ENCODE data around the gene ZNF25. TPM values are rescaled to one million over a fixed set of nuclear protein-coding genes. Genes with fewer than 3 reads are reported as not detected.

ZNF25 gene
- total and polyA plus RNA-seq, 9 donors, result 10.8 to 22.5 (median 17.2) TPM

DNA sequence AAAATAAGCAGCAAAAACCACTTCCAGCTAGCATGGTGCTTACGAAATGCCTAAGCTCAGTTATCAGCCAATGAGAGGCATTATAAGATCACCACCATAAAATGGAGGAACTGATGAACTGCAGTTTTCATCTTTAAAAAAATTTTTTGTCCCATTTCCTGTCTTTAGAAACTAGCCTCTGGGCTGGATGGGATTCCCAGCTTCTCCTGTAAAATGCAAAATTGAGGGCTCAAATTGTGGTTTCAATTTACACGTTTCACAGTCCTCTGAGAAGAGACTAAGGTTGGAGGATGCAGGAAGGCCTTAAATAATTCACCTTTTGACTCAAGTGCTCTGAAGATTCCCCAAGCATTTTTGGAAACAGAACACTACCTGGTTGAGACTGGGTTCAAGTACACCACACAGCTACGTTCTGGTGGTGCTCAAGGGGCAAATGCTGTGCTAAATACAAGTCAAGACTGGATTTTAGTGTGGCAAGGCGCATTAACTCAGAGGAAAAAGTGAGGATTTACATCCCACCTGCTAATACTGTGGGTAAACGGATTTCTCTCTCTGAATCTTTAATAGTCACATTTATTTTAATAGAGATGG lies 951 bp downstream of the ZNF25 start:
- intact Hi-C loops (cut with DNase I), result loop anchor here in 2 of 4 donors (10.0 kb wide), 2 partner anchors 119 to 121 kb away; partner anchors contain the start of genes ZNF248 (in 2 of the 2) and ZNF37A (in 1 of the 2)
- Histone ChIP-seq H3K36me3 (no peaks in the 10 kb centered on the region), H3K4me3 (peak overlapping the region; percentile 86), H3K4me1 (ENCODE audit: insufficient read depth) (no peaks in the 10 kb centered on the region), H3K27me3 (no peaks in the 10 kb centered on the region), H3K27ac (peak overlapping the region; percentile 92 to 95), H3K9me3 (no peaks in the 10 kb centered on the region)
- DNase-seq, result no peak
- 16 to 23% (median 20%) methylated on average over 5 of the region's 5 CpGs for WGBS, 3 donors
- TF ChIP-seq EP300 (IDR thresholded peaks at IDR 0.05) (no peak), POLR2A (IDR thresholded peaks at IDR 0.05) (no peak)
- TF ChIP-seq, protein P1, sequence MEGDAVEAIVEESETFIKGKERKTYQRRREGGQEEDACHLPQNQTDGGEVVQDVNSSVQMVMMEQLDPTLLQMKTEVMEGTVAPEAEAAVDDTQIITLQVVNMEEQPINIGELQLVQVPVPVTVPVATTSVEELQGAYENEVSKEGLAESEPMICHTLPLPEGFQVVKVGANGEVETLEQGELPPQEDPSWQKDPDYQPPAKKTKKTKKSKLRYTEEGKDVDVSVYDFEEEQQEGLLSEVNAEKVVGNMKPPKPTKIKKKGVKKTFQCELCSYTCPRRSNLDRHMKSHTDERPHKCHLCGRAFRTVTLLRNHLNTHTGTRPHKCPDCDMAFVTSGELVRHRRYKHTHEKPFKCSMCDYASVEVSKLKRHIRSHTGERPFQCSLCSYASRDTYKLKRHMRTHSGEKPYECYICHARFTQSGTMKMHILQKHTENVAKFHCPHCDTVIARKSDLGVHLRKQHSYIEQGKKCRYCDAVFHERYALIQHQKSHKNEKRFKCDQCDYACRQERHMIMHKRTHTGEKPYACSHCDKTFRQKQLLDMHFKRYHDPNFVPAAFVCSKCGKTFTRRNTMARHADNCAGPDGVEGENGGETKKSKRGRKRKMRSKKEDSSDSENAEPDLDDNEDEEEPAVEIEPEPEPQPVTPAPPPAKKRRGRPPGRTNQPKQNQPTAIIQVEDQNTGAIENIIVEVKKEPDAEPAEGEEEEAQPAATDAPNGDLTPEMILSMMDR (IDR thresholded peaks at IDR 0.05), result no peak

DNA sequence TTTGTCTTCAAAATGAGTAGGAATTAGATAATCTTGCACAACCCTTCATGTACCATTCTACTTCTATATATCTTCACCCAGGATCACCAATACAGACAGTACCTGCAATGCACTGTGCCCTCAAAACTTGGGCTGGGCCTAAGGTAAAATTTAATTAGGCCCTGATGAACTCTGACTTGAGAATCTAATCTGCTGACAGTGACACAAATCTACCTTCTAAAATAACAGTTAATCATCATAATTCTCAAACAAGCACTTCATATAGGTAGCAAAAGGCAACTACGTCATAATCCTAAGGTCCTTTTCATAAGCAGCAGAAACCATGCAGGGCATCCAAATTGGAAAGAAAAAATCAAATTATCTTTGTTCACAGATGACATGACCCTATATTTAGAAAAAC lies 4.1 kb downstream of the ZNF25 start:
- no peak overlapping the region for H3K27ac ChIP-seq
- H3K4me1 ChIP-seq (ENCODE audit: insufficient read depth), result no peaks in the 10 kb centered on the region
- no peaks in the 10 kb centered on the region for H3K36me3 ChIP-seq
- 97 to 98% (median 97%) methylated on average over 1 of the region's 1 CpG for WGBS, 3 donors
- no peak for DNase-seq
- no peaks in the 10 kb centered on the region for H3K9me3 ChIP-seq
- no peak overlapping the region for H3K4me3 ChIP-seq
- TF ChIP-seq, protein P1 (IDR thresholded peaks at IDR 0.05), result no peak
- TF ChIP-seq EP300 (IDR thresholded peaks at IDR 0.05) (no peak), POLR2A (IDR thresholded peaks at IDR 0.05) (no peak)
- no peaks in the 10 kb centered on the region for H3K27me3 ChIP-seq
- intact Hi-C loops (cut with DNase I), result loop anchor here in 2 of 4 donors (10.0 kb wide), 2 partner anchors 118 to 122 kb away; partner anchors contain the start of genes ZNF248 (in 2 of the 2) and ZNF37A (in 1 of the 2)

DNA sequence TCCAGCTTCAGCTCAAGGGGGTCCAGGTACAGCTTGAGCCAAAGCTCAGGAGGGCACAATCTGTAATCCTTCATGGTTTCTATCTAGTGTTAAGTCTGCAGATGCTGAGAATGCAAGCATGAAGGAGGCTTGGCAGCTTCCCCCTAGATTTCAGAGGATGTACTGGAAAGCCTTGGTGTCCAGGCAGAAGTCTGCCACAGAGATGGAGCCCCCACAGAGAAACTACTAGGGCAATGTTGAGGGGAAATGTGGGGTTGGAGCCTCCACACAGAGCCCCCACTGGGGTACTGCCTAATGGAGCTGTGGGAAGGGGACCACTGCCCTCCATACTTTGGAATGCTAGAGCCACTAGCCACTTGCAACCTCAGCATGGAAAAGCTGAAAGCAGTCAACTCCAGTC lies 11.4 kb downstream of the ZNF25 start:
- no peak for DNase-seq
- Histone ChIP-seq H3K9me3 (no peaks in the 10 kb centered on the region), H3K27ac (no peak overlapping the region), H3K27me3 (no peaks in the 10 kb centered on the region), H3K4me1 (ENCODE audit: insufficient read depth) (no peaks in the 10 kb centered on the region), H3K4me3 (no peak overlapping the region), H3K36me3 (no peaks in the 10 kb centered on the region)
- TF ChIP-seq, protein P1 (IDR thresholded peaks at IDR 0.05), result no peak
- TF ChIP-seq EP300 (IDR thresholded peaks at IDR 0.05) (no peak), POLR2A (IDR thresholded peaks at IDR 0.05) (no peak)
- intact Hi-C loops (cut with DNase I), result no loop called here

DNA sequence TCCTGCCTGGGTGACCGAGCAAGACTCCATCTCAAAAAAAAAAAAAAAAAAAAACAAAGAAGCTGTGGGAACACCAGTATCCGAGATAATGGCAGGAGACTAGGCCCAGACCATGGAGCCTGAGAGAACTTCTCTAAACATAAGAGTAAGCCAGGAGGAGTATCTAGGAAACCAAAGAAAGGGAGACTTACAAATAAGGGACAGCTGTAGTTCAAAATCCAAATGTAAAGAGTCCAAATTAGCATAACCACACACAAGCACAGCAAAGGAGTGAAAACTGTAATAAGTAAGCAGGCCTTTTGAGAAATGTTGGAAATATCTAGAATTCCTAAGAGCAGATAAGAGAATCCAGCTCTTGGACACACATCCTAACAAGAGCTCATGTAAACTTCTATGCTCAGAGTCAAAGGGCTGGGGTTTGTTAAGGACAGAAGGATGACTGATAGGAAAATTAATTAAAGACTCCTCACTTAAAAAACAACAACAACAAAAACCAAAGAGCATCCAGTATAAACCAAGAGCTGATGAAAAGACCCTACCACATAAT lies 15.8 kb downstream of the ZNF25 start:
- H3K9me3 ChIP-seq, result no peaks in the 10 kb centered on the region
- no peaks in the 10 kb centered on the region for H3K36me3 ChIP-seq
- H3K27me3 ChIP-seq, result no peaks in the 10 kb centered on the region
- no peak overlapping the region for H3K4me3 ChIP-seq
- TF ChIP-seq, protein P1 (IDR thresholded peaks at IDR 0.05), result no peak
- TF ChIP-seq EP300 (IDR thresholded peaks at IDR 0.05), result no peak
- no peak for TF ChIP-seq POLR2A (IDR thresholded peaks at IDR 0.05)
- DNase-seq, result no peak
- intact Hi-C loops (cut with DNase I), result no loop called here
- H3K27ac ChIP-seq, result no peak overlapping the region
- WGBS, 3 donors, result 15 to 62% (median 25%) methylated on average over 2 of the region's 2 CpGs
- H3K4me1 ChIP-seq (ENCODE audit: insufficient read depth), result no peaks in the 10 kb centered on the region
